Small intestine (tissue), 7 donors: ENCODE results near the gene ALPP. TPM values are rescaled to one million over a fixed set of nuclear protein-coding genes. Genes with fewer than 3 reads are reported as not detected.
"Not testable (repeated sequence)": the region's sequence is repeated elsewhere in the genome, so short reads cannot be mapped to it uniquely, and the experiment has no call there.

Source experiments
- DNase-seq, 2 donors: peaks; one replicate each; pipeline versions ENCODE4 v3.0.0 to v3.0.0-alpha.2; 2013
- FAIRE-seq: peaks from 2 replicates; lab custom pipeline; 2012; peaks lifted over from hg19 to GRCh38; lab: Jason Lieb, UNC
- H3K27ac ChIP-seq, 3 donors: one replicate each; pipeline ENCODE4 v1.5.1; 2013; ENCODE audit warnings: low read length in 2 of 3, mild to moderate bottlenecking in 2 of 3, control low read depth in 1 of 3, inconsistent platforms in 1 of 3, low read depth in 1 of 3, moderate library complexity in 1 of 3
- H3K27me3 ChIP-seq, 3 donors: one replicate each; pipeline ENCODE4 v1.6.1; 2013; ENCODE audit warnings: low read length in 3 of 3, inconsistent platforms in 1 of 3; ENCODE audit not compliant: control insufficient read depth in 3 of 3, insufficient read depth in 3 of 3
- H3K36me3 ChIP-seq, 3 donors: one replicate each; pipeline ENCODE4 v1.6.1; 2013; ENCODE audit warnings: low read length in 3 of 3, inconsistent platforms in 1 of 3, low read depth in 1 of 3, mild to moderate bottlenecking in 1 of 3, moderate library complexity in 1 of 3; ENCODE audit not compliant: control insufficient read depth in 3 of 3, insufficient read depth in 2 of 3
- H3K4me1 ChIP-seq, 3 donors: one replicate each; pipeline ENCODE4 v1.6.1; 2013; ENCODE audit warnings: low read length in 2 of 3, inconsistent platforms in 1 of 3, low read depth in 1 of 3, mild to moderate bottlenecking in 1 of 3, moderate library complexity in 1 of 3; ENCODE audit not compliant: control insufficient read depth in 3 of 3, insufficient read depth in 2 of 3
- H3K4me3 ChIP-seq, 3 donors: one replicate each; pipeline ENCODE4 v1.5.1; 2013; ENCODE audit warnings: low read length in 3 of 3, control low read depth in 1 of 3, inconsistent platforms in 1 of 3, low read depth in 1 of 3, mild to moderate bottlenecking in 1 of 3, moderate library complexity in 1 of 3
- H3K9me3 ChIP-seq, 2 donors: one replicate each; pipeline ENCODE4 v1.6.1; 2013; ENCODE audit warnings: low read depth in 1 of 2, low read length in 1 of 2; ENCODE audit not compliant: control insufficient read depth in 2 of 2, insufficient read depth in 1 of 2
- WGBS, 3 donors: extraction: QIAGEN DNeasy Blood & Tissue Kit; methylation state at CpG; one replicate each; pipeline ENCODE4 v1.1.7; 2013; 5-methylcytosine and 5-hydroxymethylcytosine counted together
- polyA plus RNA-seq, 4 donors: library from polyadenylated mRNA; stranded (reverse) in 3 of 4; unstranded in 1 of 4; fragments of 200-250 nt in 3 of 4; fragments of 120-200 nt in 1 of 4; gene quantifications; one replicate each; pipeline versions ENCODE4 v1.2.1 to v1.2.3, GENCODE V29; 2013
- donor health status: healthy with polysubstance abuse.
- donor health status: control.
- donor health status: control.
- donor health status: Bipolar disorder and iron deficiency.
- donor health status: healthy.

ALPP gene
- polyA plus RNA-seq, 4 donors = 0.01 TPM; not detected in 3

DNA sequence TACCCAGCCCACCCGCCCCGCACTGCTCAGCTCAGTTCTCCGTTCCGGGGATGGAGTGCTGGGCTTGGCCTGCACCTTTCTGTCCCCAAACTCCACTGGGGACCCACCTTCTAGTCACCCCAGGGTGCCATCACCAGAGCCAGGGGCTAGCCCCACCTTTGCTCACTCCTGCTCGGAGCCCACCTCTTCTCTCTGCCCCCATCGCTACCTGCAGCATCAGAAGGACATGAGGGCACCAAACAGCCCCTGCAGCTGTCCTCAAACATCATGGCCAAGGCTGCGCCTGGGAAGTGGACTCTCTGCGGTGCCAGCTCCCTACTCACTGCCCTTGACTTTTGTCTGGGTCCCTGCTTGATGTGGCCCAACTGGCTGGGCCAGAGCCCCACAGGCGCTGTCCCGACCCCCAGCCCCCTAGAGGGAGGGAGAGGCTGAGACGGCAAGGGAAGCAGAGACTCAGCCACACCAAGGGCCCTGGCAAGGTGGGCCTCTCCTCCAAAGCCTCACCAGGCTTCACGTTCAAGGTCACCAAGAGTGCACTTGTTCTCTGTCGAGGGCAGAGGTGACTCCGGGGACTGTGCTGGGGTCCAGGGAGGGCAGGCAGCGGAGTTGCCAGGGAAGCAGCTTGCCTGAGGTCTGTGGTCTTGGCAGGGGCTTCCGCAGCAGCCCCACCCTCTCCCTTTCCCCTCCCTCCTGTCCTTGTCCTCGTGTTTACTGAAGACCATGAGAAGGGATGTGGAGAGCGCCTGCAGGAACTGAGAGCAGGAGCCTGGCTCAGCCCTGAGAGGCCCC, 13.6 kb upstream of the ALPP start:
- not testable (repeated sequence) for H3K27ac ChIP-seq, DNase-seq, H3K36me3 ChIP-seq, H3K4me1 ChIP-seq, H3K4me3 ChIP-seq, H3K27me3 ChIP-seq, H3K9me3 ChIP-seq, FAIRE-seq
- 74 to 81% (median 79%) methylated on average over 15 to 18 of the region's 18 CpGs for WGBS, 3 donors

DNA sequence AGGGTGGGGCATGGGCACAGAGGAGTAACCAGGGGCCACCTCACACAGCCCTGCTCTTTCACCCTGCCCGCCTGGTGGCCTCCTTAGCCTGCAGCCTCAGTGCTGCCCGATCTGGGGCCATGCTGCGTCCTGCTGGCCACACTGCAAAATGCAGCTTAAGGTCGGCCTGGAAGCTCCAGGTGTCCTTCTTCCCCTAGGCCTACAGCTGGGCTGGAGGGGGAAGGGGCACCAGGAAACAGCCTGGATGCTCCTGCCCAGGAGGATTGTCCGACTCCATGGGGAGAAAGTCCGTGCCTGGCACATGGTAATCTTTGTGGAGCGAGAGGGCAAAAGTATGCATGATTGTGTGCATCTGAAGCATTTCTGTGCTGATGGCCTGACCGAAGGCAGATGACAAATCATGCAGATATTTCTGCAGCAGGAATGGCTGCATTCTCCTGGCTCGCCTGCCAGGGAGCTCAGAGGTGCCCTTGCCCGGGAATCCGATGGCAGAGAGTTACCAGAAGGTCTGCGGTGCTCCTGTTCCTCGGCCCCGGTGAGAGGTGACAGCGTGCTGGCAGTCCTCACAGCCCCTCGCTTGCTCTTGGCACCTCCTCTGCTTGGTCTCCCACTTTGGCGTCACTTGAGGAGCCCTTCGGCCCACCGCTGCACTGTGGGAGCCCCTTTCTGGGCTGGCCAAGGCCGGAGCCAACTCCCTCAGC, 12.8 kb upstream of the ALPP start:
- FAIRE-seq (no peak), DNase-seq (peak in 1 of 2 donors; percentile 32)
- WGBS, 3 donors = 58 to 71% (median 66%) methylated on average over 20 of the region's 20 CpGs
- Histone ChIP-seq H3K27ac (no peak overlapping the region), H3K4me1 (peaks cover 0 to 4% (median 0%) of the 10 kb centered on the region in 3 donors), H3K36me3 (no peaks in the 10 kb centered on the region), H3K27me3 (peaks cover 0 to 3% (median 0%) of the 10 kb centered on the region in 3 donors), H3K9me3 (peaks cover 0 to 3% of the 10 kb centered on the region in 2 donors), H3K4me3 (no peak overlapping the region)

DNA sequence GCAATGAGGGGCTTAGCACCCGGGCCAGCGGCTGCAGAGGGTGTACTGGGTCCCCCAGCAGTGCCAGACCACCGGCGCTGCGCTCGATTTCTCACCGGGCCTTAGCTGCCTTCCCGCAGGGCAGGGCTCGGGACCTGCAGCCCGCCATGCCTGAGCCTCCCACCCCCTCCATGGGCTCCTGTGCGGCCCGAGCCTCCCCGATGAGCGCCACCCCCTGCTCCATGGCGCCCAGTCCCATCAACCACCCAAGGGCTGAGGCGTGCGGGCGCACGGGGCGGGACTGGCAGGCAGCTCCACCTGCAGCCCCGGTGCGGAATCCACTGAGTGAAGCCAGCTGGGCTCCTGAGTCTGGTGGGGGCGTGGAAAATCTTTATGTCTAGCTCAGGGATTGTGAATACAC, 12.1 kb upstream of the ALPP start:
- H3K9me3 ChIP-seq, DNase-seq, H3K4me3 ChIP-seq, H3K27me3 ChIP-seq, H3K36me3 ChIP-seq, FAIRE-seq, H3K27ac ChIP-seq, H3K4me1 ChIP-seq: not testable (repeated sequence)
- 86 to 92% (median 92%) methylated on average over 10 to 22 of the region's 23 CpGs for WGBS, 3 donors

DNA sequence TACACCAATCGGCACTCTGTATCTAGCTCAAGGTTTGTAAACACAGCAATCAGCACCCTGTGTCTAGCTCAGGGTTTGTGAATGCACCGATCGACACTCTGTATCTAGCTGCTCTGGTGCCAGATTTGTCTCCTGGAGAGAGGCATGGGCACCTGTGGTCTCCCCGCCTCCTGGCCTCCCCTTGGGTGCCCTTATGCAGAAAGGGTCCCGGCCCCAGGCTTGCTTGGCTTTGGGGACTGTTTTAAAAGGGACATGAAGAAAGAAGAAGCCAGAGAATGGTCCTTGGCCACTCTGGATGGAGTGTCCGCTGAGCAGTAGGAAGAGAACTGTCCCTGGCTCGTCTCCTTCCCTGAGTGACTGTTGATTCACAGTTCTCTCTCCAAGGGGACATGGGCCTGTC, 11.5 kb upstream of the ALPP start:
- 65 to 86% (median 72%) methylated on average over 6 to 7 of the region's 7 CpGs for WGBS, 3 donors
- FAIRE-seq = no peak

DNA sequence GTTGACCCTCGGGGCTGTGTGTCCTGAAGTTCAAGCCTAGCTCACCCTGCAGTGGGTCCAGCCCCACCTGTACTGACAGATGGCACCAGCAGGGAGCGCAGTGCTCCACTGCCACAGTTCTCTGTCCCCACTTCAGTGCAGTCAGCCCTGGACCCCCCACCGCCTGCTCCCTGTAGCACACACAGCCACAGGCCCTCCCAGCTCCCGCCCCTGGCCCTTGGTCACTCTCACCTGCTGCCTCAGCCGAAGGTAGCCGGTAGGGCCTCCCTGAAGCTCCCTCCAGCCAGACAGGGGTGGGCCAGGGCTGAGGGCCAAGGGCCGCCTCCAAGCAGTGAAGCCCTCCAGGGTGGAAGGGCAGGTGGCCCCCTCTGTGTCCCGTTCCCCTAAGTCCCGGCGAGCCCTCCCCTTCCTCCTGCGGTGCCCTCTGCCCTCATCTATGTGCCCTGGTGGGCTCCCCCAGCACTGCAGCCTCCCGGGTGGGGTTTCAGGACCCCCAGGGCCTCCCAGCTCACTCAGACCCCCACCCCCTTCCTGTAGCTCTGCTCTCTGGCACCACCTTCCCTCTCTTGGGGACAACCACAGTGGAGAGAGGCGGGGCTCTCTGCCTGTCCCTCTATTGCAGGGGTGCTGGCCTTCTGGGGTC, 10.8 kb upstream of the ALPP start:
- no peaks in the 10 kb centered on the region for H3K36me3 ChIP-seq
- no peak overlapping the region for H3K27ac ChIP-seq
- H3K27me3 ChIP-seq = peaks cover 0 to 3% (median 0%) of the 10 kb centered on the region in 3 donors
- FAIRE-seq = no peak
- peaks cover 0 to 4% (median 0%) of the 10 kb centered on the region in 3 donors for H3K4me1 ChIP-seq
- DNase-seq = no peak
- no peaks in the 10 kb centered on the region for H3K9me3 ChIP-seq
- no peak overlapping the region for H3K4me3 ChIP-seq
- WGBS, 3 donors = 71 to 86% (median 79%) methylated on average over 11 to 13 of the region's 13 CpGs

More for the DNA sequence above, 11.5 kb upstream of the ALPP start:
- H3K27ac ChIP-seq = no peak overlapping the region
- no peak overlapping the region for H3K4me3 ChIP-seq
- H3K4me1 ChIP-seq = peaks cover 0 to 4% (median 0%) of the 10 kb centered on the region in 3 donors
- DNase-seq = no peak
- no peaks in the 10 kb centered on the region for H3K36me3 ChIP-seq
- peaks cover 0 to 3% (median 0%) of the 10 kb centered on the region in 3 donors for H3K27me3 ChIP-seq
- H3K9me3 ChIP-seq = no peaks in the 10 kb centered on the region

DNA sequence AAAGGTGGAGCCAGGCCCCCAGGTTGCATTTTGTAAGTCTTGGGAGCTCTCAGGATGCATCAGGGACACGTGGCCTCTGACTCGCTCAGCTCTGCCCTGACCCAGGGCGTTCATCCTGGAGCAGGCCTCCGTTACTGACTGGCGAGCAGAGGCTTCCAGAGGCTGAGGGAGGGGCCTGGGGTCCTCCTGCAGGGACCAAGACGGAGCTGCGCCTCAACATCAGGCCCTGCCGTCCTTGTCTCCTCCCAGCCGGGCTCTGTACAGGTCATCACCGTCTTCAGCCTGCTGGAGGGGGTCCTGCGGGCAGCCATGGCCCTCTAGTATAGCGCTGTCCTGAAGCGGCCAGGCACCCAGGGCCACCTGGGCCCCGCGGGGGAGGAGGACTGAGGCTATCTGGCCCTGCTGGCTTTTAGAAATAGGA, 10.2 kb upstream of the ALPP start:
- H3K4me1 ChIP-seq = peaks cover 0 to 4% (median 0%) of the 10 kb centered on the region in 3 donors
- no peak overlapping the region for H3K4me3 ChIP-seq
- no peaks in the 10 kb centered on the region for H3K9me3 ChIP-seq
- FAIRE-seq = no peak
- H3K36me3 ChIP-seq = no peaks in the 10 kb centered on the region
- no peak for DNase-seq
- WGBS, 3 donors = 80 to 89% (median 87%) methylated on average over 15 of the region's 15 CpGs
- no peak overlapping the region for H3K27ac ChIP-seq
- peaks cover 0 to 3% (median 0%) of the 10 kb centered on the region in 3 donors for H3K27me3 ChIP-seq

DNA sequence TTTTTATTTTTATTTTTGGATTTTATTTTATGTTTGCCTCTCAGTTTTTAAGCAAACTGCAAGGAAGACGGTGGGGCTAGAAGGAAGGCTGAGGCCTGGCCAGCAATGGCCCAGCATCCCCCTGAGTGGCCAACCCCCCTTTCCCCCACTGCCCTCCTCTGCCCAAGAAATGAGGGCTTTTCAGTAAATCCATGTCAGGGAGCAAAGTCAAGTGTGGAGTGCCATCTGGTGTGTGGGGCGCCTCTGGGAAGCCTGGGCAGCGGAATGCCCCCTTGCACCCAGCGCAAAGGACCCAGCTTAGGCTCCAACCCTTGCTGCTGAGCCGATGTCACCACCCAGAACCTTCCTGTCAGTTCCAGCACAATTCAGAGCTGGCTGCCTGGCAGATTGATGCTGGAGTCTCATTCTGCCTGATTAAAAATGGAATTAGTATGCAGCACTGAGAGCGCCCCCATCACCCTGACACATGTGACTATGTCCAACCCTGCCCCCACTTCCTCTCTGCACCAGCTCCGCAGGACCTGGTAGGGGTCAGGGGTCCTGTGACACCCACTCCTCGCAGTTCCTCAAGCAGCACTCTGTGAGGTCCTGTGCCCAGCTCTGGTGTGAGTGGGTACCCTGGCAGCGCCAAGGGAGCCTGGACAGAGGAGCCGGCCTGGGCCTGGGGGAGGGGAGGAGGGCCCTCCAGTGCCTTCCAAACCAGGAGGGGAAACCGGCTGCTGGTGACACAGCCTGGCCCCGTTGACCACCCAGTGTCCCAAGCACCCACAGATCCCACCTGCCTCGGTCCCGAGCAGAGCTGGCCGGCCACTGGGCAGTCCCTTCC, 9.2 kb upstream of the ALPP start:
- DNase-seq = no peak
- WGBS, 3 donors = 75 to 80% (median 79%) methylated on average over 15 of the region's 15 CpGs

More for the DNA sequence above, 9.2 kb upstream of the ALPP start:
- Histone ChIP-seq H3K4me3 (no peak overlapping the region), H3K9me3 (no peaks in the 10 kb centered on the region), H3K27ac (no peak overlapping the region), H3K36me3 (no peaks in the 10 kb centered on the region), H3K27me3 (peaks cover 0 to 3% (median 0%) of the 10 kb centered on the region in 3 donors), H3K4me1 (peaks cover 0 to under 1% (median 0%) of the 10 kb centered on the region in 3 donors)
- no peak for FAIRE-seq
